Measurements from ENCODE around the gene TPO. TPM values are rescaled to one million over a fixed set of nuclear protein-coding genes. Genes with fewer than 3 reads are reported as not detected.
A peak's percentile ranks its signal among the peaks of the same experiment; 100 is the strongest.

Gene TPO
- total RNA-seq, 5 donors from 2014 or later (not counting 1 experiment from before 2014, with no cell fraction given), result 0.18 to 0.26 TPM; not detected in 3

- ChIA-PET POLR2A (no interaction called here), CTCF (no interaction called here)
- Mint-ChIP-seq H3K4me1 (peaks cover 2 to 5% (median 4%) of the 10 kb centered on the region in 3 donors), H3K4me3 (no peak overlapping the region), H3K27me3 (no peaks in the 10 kb centered on the region), H3K27ac (no peak overlapping the region), H3K36me3 (no peaks in the 10 kb centered on the region), H3K9me3 (no peaks in the 10 kb centered on the region)
- Histone ChIP-seq H3K4me1 (ENCODE audit: control insufficient read depth in 1 of 2, extremely low read depth in 1 of 2, insufficient read depth in 2 of 2, low read length in 2 of 2) (no peaks in the 10 kb centered on the region), H3K36me3 (ENCODE audit: control insufficient read depth in 2 of 2, extremely low read depth in 1 of 2, insufficient read depth in 1 of 2, low read length in 1 of 2) (no peaks in the 10 kb centered on the region), H3K27me3 (replicated peaks in 1 of 2; ENCODE audit: control insufficient read depth in 2 of 2, extremely low read depth in 1 of 2, insufficient read depth in 2 of 2, low read length in 1 of 2) (no peaks in the 10 kb centered on the region), H3K4me3 (ENCODE audit: control insufficient read depth in 1 of 2, extremely low read depth in 1 of 2, low read length in 1 of 2) (no peak overlapping the region), H3K27ac (ENCODE audit: low read length) (no peak overlapping the region), H3K9me3 (no peaks in the 10 kb centered on the region)
- DNase-seq, result no peak
- WGBS (ENCODE audit: insufficient coverage), result 80% methylated on average over 23 of the region's 36 CpGs
- ATAC-seq (replicated peaks in 1 of 4), result no peak
Measured at GRCh38 chr2:1503471-1504310, 90.4 kb downstream of the TPO start.

GRCh38 chr2:1504311-1504750 is 91.1 kb downstream of the TPO start:
- no peaks in the 10 kb centered on the region for H3K36me3 ChIP-seq (ENCODE audit: control insufficient read depth in 2 of 2, extremely low read depth in 1 of 2, insufficient read depth in 1 of 2, low read length in 1 of 2)
- no peak for DNase-seq
- Mint-ChIP-seq H3K9me3 (no peaks in the 10 kb centered on the region), H3K4me1 (peaks cover 8 to 11% (median 10%) of the 10 kb centered on the region in 3 donors), H3K36me3 (no peaks in the 10 kb centered on the region), H3K27me3 (no peaks in the 10 kb centered on the region), H3K27ac (no peak overlapping the region), H3K4me3 (no peak overlapping the region)
- no peaks in the 10 kb centered on the region for H3K27me3 ChIP-seq (replicated peaks in 1 of 2; ENCODE audit: control insufficient read depth in 2 of 2, extremely low read depth in 1 of 2, insufficient read depth in 2 of 2, low read length in 1 of 2)
- ChIA-PET POLR2A (no interaction called here), CTCF (no interaction called here)
- no peak for ATAC-seq (replicated peaks in 1 of 4)
- no peaks in the 10 kb centered on the region for H3K9me3 ChIP-seq
- 87% methylated on average over 4 of the region's 10 CpGs for WGBS (ENCODE audit: insufficient coverage)
- H3K4me3 ChIP-seq (ENCODE audit: control insufficient read depth in 1 of 2, extremely low read depth in 1 of 2, low read length in 1 of 2), result no peak overlapping the region
- H3K4me1 ChIP-seq (ENCODE audit: control insufficient read depth in 1 of 2, extremely low read depth in 1 of 2, insufficient read depth in 2 of 2, low read length in 2 of 2), result peaks cover 2 to 3% of the 10 kb centered on the region in 2 experiments
- H3K27ac ChIP-seq (ENCODE audit: low read length), result no peak overlapping the region

- Histone ChIP-seq H3K27me3 (replicated peaks in 1 of 2; ENCODE audit: control insufficient read depth in 2 of 2, extremely low read depth in 1 of 2, insufficient read depth in 2 of 2, low read length in 1 of 2) (no peaks in the 10 kb centered on the region), H3K9me3 (no peaks in the 10 kb centered on the region), H3K27ac (ENCODE audit: low read length) (no peak overlapping the region), H3K36me3 (ENCODE audit: control insufficient read depth in 2 of 2, extremely low read depth in 1 of 2, insufficient read depth in 1 of 2, low read length in 1 of 2) (no peaks in the 10 kb centered on the region), H3K4me3 (ENCODE audit: control insufficient read depth in 1 of 2, extremely low read depth in 1 of 2, low read length in 1 of 2) (no peak overlapping the region), H3K4me1 (ENCODE audit: control insufficient read depth in 1 of 2, extremely low read depth in 1 of 2, insufficient read depth in 2 of 2, low read length in 2 of 2) (peaks cover 6 to 10% of the 10 kb centered on the region in 2 experiments)
- no peaks in the 10 kb centered on the region for H3K27me3 Mint-ChIP-seq
- ATAC-seq (replicated peaks in 1 of 4) (no peak), DNase-seq (no peak)
- ChIA-PET POLR2A (no interaction called here), CTCF (no interaction called here)
- no peaks in the 10 kb centered on the region for H3K36me3 Mint-ChIP-seq
- H3K4me3 Mint-ChIP-seq, result no peak overlapping the region
- no peaks in the 10 kb centered on the region for H3K9me3 Mint-ChIP-seq
- H3K27ac Mint-ChIP-seq, result no peak overlapping the region
- peaks cover 15 to 18% (median 17%) of the 10 kb centered on the region in 3 donors for H3K4me1 Mint-ChIP-seq
- 79% methylated on average over 8 of the region's 10 CpGs for WGBS (ENCODE audit: insufficient coverage)
Measured at GRCh38 chr2:1505031-1505441, 91.8 kb downstream of the TPO start.

GRCh38 chr2:1509271-1510065 is 96.2 kb downstream of the TPO start:
- H3K27ac Mint-ChIP-seq, result peak overlapping the region; percentile 79 to 86
- peak overlapping the region; percentile 48 to 74 (median 49) for H3K4me3 Mint-ChIP-seq
- H3K36me3 Mint-ChIP-seq, result no peaks in the 10 kb centered on the region
- peak overlapping the region; percentile 12 for H3K27ac ChIP-seq (ENCODE audit: low read length)
- H3K4me1 ChIP-seq (ENCODE audit: control insufficient read depth in 1 of 2, extremely low read depth in 1 of 2, insufficient read depth in 2 of 2, low read length in 2 of 2), result peaks cover 14 to 20% of the 10 kb centered on the region in 2 experiments
- POLR2A ChIA-PET, result no interaction called here
- DNase-seq, result peak in 26 of 35 experiments; percentile 3 to 73 (median 30)
- H3K9me3 Mint-ChIP-seq, result no peaks in the 10 kb centered on the region
- peaks cover 0 to 9% of the 10 kb centered on the region in 2 experiments for H3K27me3 ChIP-seq (replicated peaks in 1 of 2; ENCODE audit: control insufficient read depth in 2 of 2, extremely low read depth in 1 of 2, insufficient read depth in 2 of 2, low read length in 1 of 2)
- H3K4me3 ChIP-seq (ENCODE audit: control insufficient read depth in 1 of 2, extremely low read depth in 1 of 2, low read length in 1 of 2), result no peak overlapping the region
- ATAC-seq (replicated peaks in 1 of 4), result peak; percentile 86 to 91 (median 90)
- no peaks in the 10 kb centered on the region for H3K9me3 ChIP-seq
- CTCF ChIA-PET, result no interaction called here
- H3K36me3 ChIP-seq (ENCODE audit: control insufficient read depth in 2 of 2, extremely low read depth in 1 of 2, insufficient read depth in 1 of 2, low read length in 1 of 2), result no peaks in the 10 kb centered on the region
- no peaks in the 10 kb centered on the region for H3K27me3 Mint-ChIP-seq
- 6% methylated on average over 5 of the region's 5 CpGs for WGBS (ENCODE audit: insufficient coverage)
- peaks cover 23 to 33% (median 30%) of the 10 kb centered on the region in 3 donors for H3K4me1 Mint-ChIP-seq

- Mint-ChIP-seq H3K9me3 (no peaks in the 10 kb centered on the region), H3K4me3 (peak overlapping the region in 2 of 3 donors; percentile 49 to 74), H3K27ac (peak overlapping the region; percentile 79 to 86), H3K27me3 (no peaks in the 10 kb centered on the region), H3K4me1 (peaks cover 23 to 33% (median 30%) of the 10 kb centered on the region in 3 donors), H3K36me3 (no peaks in the 10 kb centered on the region)
- no peak for ATAC-seq (replicated peaks in 1 of 4)
- H3K9me3 ChIP-seq, result no peaks in the 10 kb centered on the region
- H3K36me3 ChIP-seq (ENCODE audit: control insufficient read depth in 2 of 2, extremely low read depth in 1 of 2, insufficient read depth in 1 of 2, low read length in 1 of 2), result no peaks in the 10 kb centered on the region
- H3K27me3 ChIP-seq (replicated peaks in 1 of 2; ENCODE audit: control insufficient read depth in 2 of 2, extremely low read depth in 1 of 2, insufficient read depth in 2 of 2, low read length in 1 of 2), result peaks cover 0 to 9% of the 10 kb centered on the region in 2 experiments
- 74% methylated on average over 4 of the region's 4 CpGs for WGBS (ENCODE audit: insufficient coverage)
- ChIA-PET CTCF (interaction anchor here in 1 of 2 donors (0.5 kb wide), 1 partner anchor 72 kb away, joined by 4 read pairs; no protein-coding TSS in a partner anchor), POLR2A (no interaction called here)
- no peak overlapping the region for H3K27ac ChIP-seq (ENCODE audit: low read length)
- peaks cover 14 to 20% of the 10 kb centered on the region in 2 experiments for H3K4me1 ChIP-seq (ENCODE audit: control insufficient read depth in 1 of 2, extremely low read depth in 1 of 2, insufficient read depth in 2 of 2, low read length in 2 of 2)
- no peak for DNase-seq
- H3K4me3 ChIP-seq (ENCODE audit: control insufficient read depth in 1 of 2, extremely low read depth in 1 of 2, low read length in 1 of 2), result no peak overlapping the region
Measured at GRCh38 chr2:1510176-1510575, 96.9 kb downstream of the TPO start.

GRCh38 chr2:1511455-1511854 is 98.2 kb downstream of the TPO start:
- Mint-ChIP-seq H3K27me3 (no peaks in the 10 kb centered on the region), H3K36me3 (no peaks in the 10 kb centered on the region), H3K27ac (no peak overlapping the region), H3K4me3 (no peak overlapping the region), H3K9me3 (no peaks in the 10 kb centered on the region), H3K4me1 (peaks cover 23 to 38% (median 30%) of the 10 kb centered on the region in 3 donors)
- 40% methylated on average over 2 of the region's 6 CpGs for WGBS (ENCODE audit: insufficient coverage)
- H3K27ac ChIP-seq (ENCODE audit: low read length), result no peak overlapping the region
- H3K4me3 ChIP-seq (ENCODE audit: control insufficient read depth in 1 of 2, extremely low read depth in 1 of 2, low read length in 1 of 2), result no peak overlapping the region
- no peaks in the 10 kb centered on the region for H3K9me3 ChIP-seq
- DNase-seq (no peak), ATAC-seq (replicated peaks in 1 of 4) (no peak)
- POLR2A ChIA-PET, result no interaction called here
- CTCF ChIA-PET, result no interaction called here
- peaks cover 14 to 20% of the 10 kb centered on the region in 2 experiments for H3K4me1 ChIP-seq (ENCODE audit: control insufficient read depth in 1 of 2, extremely low read depth in 1 of 2, insufficient read depth in 2 of 2, low read length in 2 of 2)
- no peaks in the 10 kb centered on the region for H3K36me3 ChIP-seq (ENCODE audit: control insufficient read depth in 2 of 2, extremely low read depth in 1 of 2, insufficient read depth in 1 of 2, low read length in 1 of 2)
- peaks cover 0 to 9% of the 10 kb centered on the region in 2 experiments for H3K27me3 ChIP-seq (replicated peaks in 1 of 2; ENCODE audit: control insufficient read depth in 2 of 2, extremely low read depth in 1 of 2, insufficient read depth in 2 of 2, low read length in 1 of 2)
